C4-2B (cell line): Measurements from ENCODE around the gene SHLD2.
"Not testable (repeated sequence)": the region's sequence is repeated elsewhere in the genome, so short reads cannot be mapped to it uniquely, and the experiment has no call there.

ENCODE experiments used
- H3K27ac ChIP-seq: fragments of 450-650 bp; 2 replicates; pipeline ENCODE4 v1.5.1; 2017
- CTCF ChIP-seq: fragments of 450-650 bp; conservative IDR thresholded peaks from 2 replicates; pipeline ENCODE4 v1.5.1; 2017; ENCODE audit warnings: mild to moderate bottlenecking
- ZFX ChIP-seq: fragments of 450-650 bp; IDR thresholded peaks from 2 replicates; pipeline ENCODE4 v1.6.1; 2017

The SHLD2 gene

GRCh38 chr10:87059401-87059800 is 35.6 kb upstream of the SHLD2 start:
- H3K27ac ChIP-seq, result no peak overlapping the region
- no peak for TF ChIP-seq ZFX
- no peak for TF ChIP-seq CTCF

- H3K27ac ChIP-seq, result no peak overlapping the region
- no peak for TF ChIP-seq ZFX
- TF ChIP-seq CTCF, result no peak
Observed at GRCh38 chr10:87060280-87060928, 34.6 kb upstream of the SHLD2 start.

- TF ChIP-seq CTCF (no peak), ZFX (no peak)
- H3K27ac ChIP-seq, result no peak overlapping the region
Observed at GRCh38 chr10:87064651-87065050, 30.4 kb upstream of the SHLD2 start.

GRCh38 chr10:87066178-87066577 is 28.8 kb upstream of the SHLD2 start:
- TF ChIP-seq ZFX (no peak), CTCF (no peak)
- no peak overlapping the region for H3K27ac ChIP-seq

GRCh38 chr10:87066865-87067264 is 28.1 kb upstream of the SHLD2 start:
- no peak overlapping the region for H3K27ac ChIP-seq
- TF ChIP-seq ZFX (no peak), CTCF (no peak)

- H3K27ac ChIP-seq, result no peak overlapping the region
- no peak for TF ChIP-seq ZFX
- no peak for TF ChIP-seq CTCF
Observed at GRCh38 chr10:87068281-87068680, 26.7 kb upstream of the SHLD2 start.

GRCh38 chr10:87072449-87072848 is 22.6 kb upstream of the SHLD2 start:
- H3K27ac ChIP-seq, result no peak overlapping the region
- no peak for TF ChIP-seq ZFX
- TF ChIP-seq CTCF, result no peak

- H3K27ac ChIP-seq, result not testable (repeated sequence)
Observed at GRCh38 chr10:87076421-87076820, 18.6 kb upstream of the SHLD2 start.
